DND-41 (cell line): ENCODE measurements around the gene PRRC2B.

Experiments
- ATAC-seq: fragments of 200-7000 bp; cut with Tn5 transposase; 3 replicates; pipeline ENCODE4 v1.9.1; 2021; ENCODE audit warnings: low read depth; ENCODE audit not compliant: insufficient read depth
- DNase-seq: peaks from one replicate; pipeline ENCODE4 v3.0.0-alpha.2; 2020
- H2AFZ ChIP-seq: 2 replicates; pipeline ENCODE4 v1.6.0; 2012; ENCODE audit warnings: low read depth, low read length
- H3K27ac ChIP-seq: 2 replicates; pipeline ENCODE4 v1.5.1; 2012; ENCODE audit warnings: low read length, inconsistent platforms
- H3K27me3 ChIP-seq: fragments of 200-600 bp; sonication (generic); 2 replicates; pipeline ENCODE4 v1.6.0; 2012; ENCODE audit warnings: low read length, mild to moderate bottlenecking, inconsistent platforms; ENCODE audit not compliant: insufficient read depth, poor library complexity
- H3K36me3 ChIP-seq: 2 replicates; pipeline ENCODE4 v1.5.1; 2012; ENCODE audit warnings: low read length, inconsistent platforms; ENCODE audit not compliant: insufficient read depth
- H3K4me1 ChIP-seq: 2 replicates; pipeline ENCODE4 v1.5.1; 2012; ENCODE audit warnings: mild to moderate bottlenecking, low read length; ENCODE audit not compliant: insufficient read depth
- H3K4me2 ChIP-seq: 2 replicates; pipeline ENCODE4 v1.6.0; 2012; ENCODE audit warnings: mild to moderate bottlenecking, moderate library complexity, low read length, inconsistent platforms; ENCODE audit not compliant: insufficient read depth
- H3K4me3 ChIP-seq, 2 experiments: fragments of 200-600 bp in 1 of 2; shearing (Covaris generic) in 1 of 2; 2 replicates each; pipeline ENCODE4 v1.5.1; 2012 to 2016; ENCODE audit warnings: inconsistent platforms in 2 of 2, low read length in 2 of 2, mild to moderate bottlenecking in 2 of 2, low read depth in 1 of 2, moderate library complexity in 1 of 2
- H3K79me2 ChIP-seq: 2 replicates; pipeline ENCODE4 v1.6.0; 2012; ENCODE audit warnings: low read length, inconsistent platforms; ENCODE audit not compliant: insufficient read depth
- H3K9ac ChIP-seq: 2 replicates; pipeline ENCODE4 v1.6.0; 2012; ENCODE audit warnings: low read depth, mild to moderate bottlenecking, inconsistent platforms, low read length, moderate library complexity
- H3K9me3 ChIP-seq: 2 replicates; pipeline ENCODE4 v1.5.1; 2012; ENCODE audit warnings: low read length, moderate library complexity, mild to moderate bottlenecking, inconsistent platforms; ENCODE audit not compliant: insufficient read depth, severe bottlenecking
- H4K20me1 ChIP-seq: 2 replicates; pipeline ENCODE4 v1.6.0; 2012; ENCODE audit warnings: low read length; ENCODE audit not compliant: insufficient read depth
- EZH2 ChIP-seq: IDR thresholded peaks from 3 replicates; pipeline ENCODE4 v1.6.1; 2012; ENCODE audit warnings: borderline replicate concordance, low read depth, mild to moderate bottlenecking, moderate library complexity, low read length, inconsistent platforms; ENCODE audit not compliant: severe bottlenecking
- TF ChIP-seq, protein P1 (sequence below): IDR thresholded peaks from 2 replicates; pipeline ENCODE4 v1.5.1; 2012; ENCODE audit warnings: borderline replicate concordance, low read length, moderate library complexity, mild to moderate bottlenecking; ENCODE audit not compliant: poor library complexity, severe bottlenecking; ENCODE audit errors: extremely low read depth

Gene PRRC2B

DNA sequence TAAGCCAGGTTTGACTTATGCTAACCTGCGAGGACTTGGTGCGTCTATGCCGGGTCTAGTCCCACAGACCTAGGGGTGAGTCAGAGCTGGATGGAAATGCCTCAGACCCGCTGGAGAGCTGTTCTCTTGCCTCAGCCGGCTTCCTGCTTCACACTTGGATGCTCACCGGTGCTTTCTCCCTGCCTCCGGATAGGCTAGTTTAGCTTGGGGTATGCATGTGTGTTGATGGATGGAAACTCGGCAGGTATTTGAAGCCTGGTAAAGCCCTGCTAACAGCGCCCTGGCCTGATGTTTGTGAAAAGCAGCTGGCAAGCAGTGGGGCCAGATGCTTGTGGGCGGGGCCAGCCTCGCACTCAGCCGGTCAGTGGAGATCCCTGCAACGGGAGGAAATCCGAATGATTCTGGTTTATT lies 29.3 kb downstream of the PRRC2B start:
- no peak overlapping the region for H2AFZ ChIP-seq
- no peaks in the 10 kb centered on the region for H3K9me3 ChIP-seq
- ATAC-seq: no peak
- no peak overlapping the region for H3K9ac ChIP-seq
- H3K36me3 ChIP-seq: peaks cover 40% of the 10 kb centered on the region
- no peaks in the 10 kb centered on the region for H3K4me1 ChIP-seq
- TF ChIP-seq EZH2: no peak
- TF ChIP-seq, protein P1, sequence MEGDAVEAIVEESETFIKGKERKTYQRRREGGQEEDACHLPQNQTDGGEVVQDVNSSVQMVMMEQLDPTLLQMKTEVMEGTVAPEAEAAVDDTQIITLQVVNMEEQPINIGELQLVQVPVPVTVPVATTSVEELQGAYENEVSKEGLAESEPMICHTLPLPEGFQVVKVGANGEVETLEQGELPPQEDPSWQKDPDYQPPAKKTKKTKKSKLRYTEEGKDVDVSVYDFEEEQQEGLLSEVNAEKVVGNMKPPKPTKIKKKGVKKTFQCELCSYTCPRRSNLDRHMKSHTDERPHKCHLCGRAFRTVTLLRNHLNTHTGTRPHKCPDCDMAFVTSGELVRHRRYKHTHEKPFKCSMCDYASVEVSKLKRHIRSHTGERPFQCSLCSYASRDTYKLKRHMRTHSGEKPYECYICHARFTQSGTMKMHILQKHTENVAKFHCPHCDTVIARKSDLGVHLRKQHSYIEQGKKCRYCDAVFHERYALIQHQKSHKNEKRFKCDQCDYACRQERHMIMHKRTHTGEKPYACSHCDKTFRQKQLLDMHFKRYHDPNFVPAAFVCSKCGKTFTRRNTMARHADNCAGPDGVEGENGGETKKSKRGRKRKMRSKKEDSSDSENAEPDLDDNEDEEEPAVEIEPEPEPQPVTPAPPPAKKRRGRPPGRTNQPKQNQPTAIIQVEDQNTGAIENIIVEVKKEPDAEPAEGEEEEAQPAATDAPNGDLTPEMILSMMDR: no peak
- no peak overlapping the region for H3K4me2 ChIP-seq
- H3K27me3 ChIP-seq: no peaks in the 10 kb centered on the region
- DNase-seq: no peak
- H3K4me3 ChIP-seq: no peak overlapping the region
- H4K20me1 ChIP-seq: peaks cover 90% of the 10 kb centered on the region
- no peak overlapping the region for H3K27ac ChIP-seq
- peaks cover 98% of the 10 kb centered on the region for H3K79me2 ChIP-seq

DNA sequence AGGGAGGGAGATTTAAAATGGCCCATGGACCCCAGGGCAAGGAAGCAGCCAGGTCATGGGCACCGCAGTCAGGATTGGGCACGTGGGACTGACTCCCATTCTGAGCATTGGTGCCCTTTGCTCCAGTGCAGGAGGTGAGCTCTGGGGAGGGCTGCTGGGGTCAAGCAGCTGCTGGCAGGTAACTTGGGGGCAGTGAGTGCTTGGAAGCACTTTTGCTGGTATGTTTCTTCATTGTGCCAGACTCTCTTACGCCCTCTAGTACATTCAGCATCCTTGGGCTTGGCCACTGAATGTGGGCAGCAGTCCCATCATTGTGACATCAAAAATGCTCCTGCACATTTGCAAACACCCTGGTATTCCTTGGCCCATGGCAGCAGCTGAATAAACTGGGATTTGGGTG lies 32.7 kb downstream of the PRRC2B start:
- H3K4me1 ChIP-seq: no peaks in the 10 kb centered on the region
- H2AFZ ChIP-seq: no peak overlapping the region
- no peak for TF ChIP-seq EZH2
- TF ChIP-seq, protein P1: no peak
- H3K9me3 ChIP-seq: no peaks in the 10 kb centered on the region
- H3K36me3 ChIP-seq: peaks cover 45% of the 10 kb centered on the region
- no peak for DNase-seq
- peaks cover 93% of the 10 kb centered on the region for H3K79me2 ChIP-seq
- H3K27ac ChIP-seq: no peak overlapping the region
- no peak overlapping the region for H3K4me2 ChIP-seq
- peaks cover 85% of the 10 kb centered on the region for H4K20me1 ChIP-seq
- no peaks in the 10 kb centered on the region for H3K27me3 ChIP-seq
- no peak overlapping the region for H3K4me3 ChIP-seq
- H3K9ac ChIP-seq: no peak overlapping the region
- ATAC-seq: no peak

DNA sequence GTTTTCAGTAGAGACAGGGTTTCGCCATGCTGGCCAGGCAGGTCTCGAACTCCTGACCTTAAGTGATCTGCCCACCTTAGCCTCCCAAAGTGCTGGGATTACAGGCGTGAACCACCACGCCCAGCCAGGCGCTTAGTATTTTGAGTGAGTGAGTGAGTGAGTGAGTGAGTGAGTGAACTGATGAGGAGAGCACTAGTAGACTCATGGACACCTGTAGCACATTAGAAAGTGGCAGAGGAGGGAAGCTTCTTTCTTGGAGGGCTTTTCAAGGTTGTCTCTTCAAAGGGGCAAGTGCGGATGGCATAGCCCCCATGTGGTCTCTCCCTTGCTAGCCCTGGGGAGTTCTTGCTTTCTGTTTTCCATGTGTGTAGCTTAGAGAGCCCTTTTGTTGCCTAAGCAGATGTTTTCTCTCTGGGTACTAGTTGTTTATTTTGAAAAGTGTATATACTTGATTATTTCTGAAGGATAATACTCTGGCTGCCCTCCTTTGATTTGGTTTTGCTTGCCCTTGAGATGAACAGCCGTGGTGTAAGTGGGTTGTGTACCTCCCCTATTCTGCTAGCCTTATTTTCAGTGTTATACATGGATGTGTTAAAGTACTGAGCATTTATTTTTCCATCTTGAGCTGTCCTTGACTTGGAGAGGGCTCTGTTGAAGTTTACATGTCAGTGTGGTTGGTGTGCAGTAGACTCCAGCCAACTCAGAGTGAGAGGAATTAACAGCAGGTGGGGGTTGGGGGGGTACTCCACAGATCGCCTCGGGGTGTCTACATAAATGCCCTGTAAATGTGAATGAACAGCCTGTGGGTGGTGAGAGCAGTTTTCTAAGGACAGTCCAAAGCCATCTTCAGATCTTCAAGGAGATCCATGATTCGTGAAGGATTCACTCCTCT lies 35.5 kb downstream of the PRRC2B start:
- Histone ChIP-seq H3K79me2 (peaks cover 90% of the 10 kb centered on the region), H4K20me1 (peaks cover 83% of the 10 kb centered on the region), H3K9me3 (no peaks in the 10 kb centered on the region), H3K36me3 (peaks cover 58% of the 10 kb centered on the region), H3K27ac (no peak overlapping the region), H3K4me2 (no peak overlapping the region), H3K27me3 (no peaks in the 10 kb centered on the region), H3K4me1 (no peaks in the 10 kb centered on the region), H2AFZ (no peak overlapping the region), H3K4me3 (no peak overlapping the region), H3K9ac (no peak overlapping the region)
- ATAC-seq: peak; percentile 39; the same call in 2 of the 3 replicates
- no peak for DNase-seq
- TF ChIP-seq, protein P1: no peak
- TF ChIP-seq EZH2: no peak

DNA sequence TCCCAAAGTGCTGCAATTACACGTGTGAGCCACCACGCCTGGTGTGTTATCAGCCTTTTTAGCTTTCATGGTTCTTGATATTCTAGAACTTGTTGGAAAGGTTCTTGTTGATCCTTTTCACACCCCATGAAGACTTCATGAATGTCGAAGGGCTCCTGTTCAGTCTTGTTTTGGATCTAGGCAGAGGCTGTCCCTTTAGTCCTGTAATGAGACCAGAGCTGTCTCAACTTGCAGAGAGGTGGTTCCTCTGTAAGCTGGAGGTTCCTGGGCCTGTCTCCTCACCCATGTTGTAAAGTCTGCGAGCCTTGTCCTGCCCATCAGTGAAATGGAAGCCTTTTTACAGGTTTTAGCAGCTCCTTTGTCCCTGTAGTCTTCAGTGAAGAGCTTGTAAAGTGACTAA lies 38.2 kb downstream of the PRRC2B start:
- H3K4me2 ChIP-seq: no peak overlapping the region
- H3K27ac ChIP-seq: no peak overlapping the region
- no peaks in the 10 kb centered on the region for H3K9me3 ChIP-seq
- no peak overlapping the region for H2AFZ ChIP-seq
- H4K20me1 ChIP-seq: peaks cover 61% of the 10 kb centered on the region
- H3K9ac ChIP-seq: no peak overlapping the region
- DNase-seq (no peak), ATAC-seq (no peak)
- no peaks in the 10 kb centered on the region for H3K4me1 ChIP-seq
- H3K27me3 ChIP-seq: no peaks in the 10 kb centered on the region
- peaks cover 74% of the 10 kb centered on the region for H3K36me3 ChIP-seq
- no peak for TF ChIP-seq EZH2
- TF ChIP-seq, protein P1: no peak
- no peak overlapping the region for H3K4me3 ChIP-seq
- peaks cover 83% of the 10 kb centered on the region for H3K79me2 ChIP-seq
